Activated CD4-positive, alpha-beta T cell treated with anti-CD3 and anti-CD28 coated beads, Interleukin-2, amount 10 ng/mL, durations not matched to agents 7 days and 5 days (primary cell): ENCODE data around the gene MALT1. TPM values are rescaled to one million over a fixed set of nuclear protein-coding genes. Genes with fewer than 3 reads are reported as not detected.
A peak's percentile ranks its signal among the peaks of the same experiment; 100 is the strongest.
"Not testable (repeated sequence)": the region's sequence is repeated elsewhere in the genome, so short reads cannot be mapped to it uniquely, and the experiment has no call there.

Experiments used
- CTCF ChIA-PET: fragments of 350-600 bp; sonication (Branson Sonifier 250); formaldehyde crosslinking; loops from one replicate; lab custom pipeline; 2021; ENCODE audit warnings: antibody characterized with exemption; lab: Charles Lee
- POLR2A ChIA-PET: fragments of 350-600 bp; sonication (Branson Sonifier 250); formaldehyde crosslinking; loops from one replicate; lab custom pipeline; 2021; ENCODE audit warnings: antibody characterized with exemption; lab: Charles Lee
- DNase-seq: peaks from one replicate; pipeline ENCODE4 v3.0.0-alpha.2; 2020
- H3K27ac Mint-ChIP-seq: one replicate; pipeline ENCODE4 v1.8.0; 2021; ENCODE audit warnings: mild to moderate bottlenecking, moderate library complexity, mixed read lengths
- H3K27me3 Mint-ChIP-seq: one replicate; pipeline ENCODE4 v1.8.0; 2021; ENCODE audit warnings: mixed read lengths
- H3K36me3 Mint-ChIP-seq: one replicate; pipeline ENCODE4 v1.8.0; 2021; ENCODE audit warnings: low read depth, mixed read lengths
- H3K4me1 Mint-ChIP-seq: one replicate; pipeline ENCODE4 v1.8.0; 2021; ENCODE audit warnings: mixed read lengths
- H3K4me3 Mint-ChIP-seq: one replicate; pipeline ENCODE4 v1.8.0; 2021; ENCODE audit warnings: mild to moderate bottlenecking, moderate library complexity, mixed read lengths
- H3K9me3 Mint-ChIP-seq: one replicate; pipeline ENCODE4 v1.8.0; 2021; ENCODE audit warnings: mixed read lengths
- total RNA-seq, 2 experiments: library from RNA; stranded (reverse); gene quantifications; one replicate each; pipeline ENCODE4 v1.2.3, GENCODE V29; 2021

Gene MALT1
- total RNA-seq, 2 experiments from 2014 or later = 52.1 to 57.0 TPM

GRCh38 chr18:58756148-58756547, 84.9 kb downstream of the MALT1 start:
- H3K4me1 Mint-ChIP-seq = peaks cover 34% of the 10 kb centered on the region
- no peaks in the 10 kb centered on the region for H3K9me3 Mint-ChIP-seq
- no peak overlapping the region for H3K4me3 Mint-ChIP-seq
- CTCF ChIA-PET = interaction anchor here (0.6 to 1.8 kb wide), 4 partner anchors 19 to 511 kb away, joined by 3 to 4 read pairs (median 3); no protein-coding TSS in a partner anchor
- H3K36me3 Mint-ChIP-seq = peaks cover 3% of the 10 kb centered on the region
- DNase-seq = no peak
- H3K27ac Mint-ChIP-seq = peak overlapping the region; percentile 0
- POLR2A ChIA-PET = no interaction called here
- peaks cover 4% of the 10 kb centered on the region for H3K27me3 Mint-ChIP-seq

GRCh38 chr18:58756596-58757240, 85.5 kb downstream of the MALT1 start:
- Mint-ChIP-seq H3K27ac (no peak overlapping the region), H3K27me3 (peaks cover 4% of the 10 kb centered on the region), H3K9me3 (no peaks in the 10 kb centered on the region), H3K4me3 (no peak overlapping the region), H3K4me1 (peaks cover 40% of the 10 kb centered on the region), H3K36me3 (peaks cover 2% of the 10 kb centered on the region)
- POLR2A ChIA-PET = no interaction called here
- CTCF ChIA-PET = interaction anchor here (0.6 to 1.8 kb wide), 4 partner anchors 11 to 511 kb away, joined by 3 to 5 read pairs (median 4); no protein-coding TSS in a partner anchor
- no peak for DNase-seq

- CTCF ChIA-PET = interaction anchor here (1.3 kb wide), 1 partner anchor 12 kb away, joined by 5 read pairs; no protein-coding TSS in a partner anchor
- H3K27me3 Mint-ChIP-seq, POLR2A ChIA-PET, H3K36me3 Mint-ChIP-seq, DNase-seq, H3K9me3 Mint-ChIP-seq, H3K4me3 Mint-ChIP-seq: not testable (repeated sequence)
- H3K4me1 Mint-ChIP-seq = peaks cover 45% of the 10 kb centered on the region
- H3K27ac Mint-ChIP-seq = peak overlapping the region; percentile 6
These were observed 86.1 kb downstream of the MALT1 start for GRCh38 chr18:58757351-58757750.

- ChIA-PET POLR2A (no interaction called here), CTCF (interaction anchor here (0.6 to 1.3 kb wide), 3 partner anchors 12 to 234 kb away, joined by 3 to 5 read pairs (median 4); no protein-coding TSS in a partner anchor)
- no peak for DNase-seq
- H3K4me3 Mint-ChIP-seq = no peak overlapping the region
- no peaks in the 10 kb centered on the region for H3K9me3 Mint-ChIP-seq
- peaks cover 4% of the 10 kb centered on the region for H3K27me3 Mint-ChIP-seq
- no peak overlapping the region for H3K27ac Mint-ChIP-seq
- H3K4me1 Mint-ChIP-seq = peaks cover 51% of the 10 kb centered on the region
- peaks cover 2% of the 10 kb centered on the region for H3K36me3 Mint-ChIP-seq
These were observed 86.8 kb downstream of the MALT1 start for GRCh38 chr18:58758046-58758445.

GRCh38 chr18:58758606-58759005, 87.3 kb downstream of the MALT1 start:
- Mint-ChIP-seq H3K4me3 (no peak overlapping the region), H3K9me3 (no peaks in the 10 kb centered on the region), H3K27ac (peak overlapping the region; percentile 59), H3K36me3 (peaks cover 2% of the 10 kb centered on the region), H3K4me1 (peaks cover 52% of the 10 kb centered on the region), H3K27me3 (peaks cover 4% of the 10 kb centered on the region)
- DNase-seq = no peak
- ChIA-PET POLR2A (no interaction called here), CTCF (interaction anchor here (0.6 to 1.4 kb wide), 3 partner anchors 8 to 234 kb away, joined by 3 to 4 read pairs (median 4); no protein-coding TSS in a partner anchor)

- POLR2A ChIA-PET = no interaction called here
- peak; percentile 33 for DNase-seq
- Mint-ChIP-seq H3K9me3 (no peaks in the 10 kb centered on the region), H3K4me1 (peaks cover 34% of the 10 kb centered on the region), H3K4me3 (no peak overlapping the region), H3K36me3 (peaks cover 2% of the 10 kb centered on the region), H3K27ac (peak overlapping the region; percentile 0), H3K27me3 (peaks cover 21% of the 10 kb centered on the region)
- CTCF ChIA-PET = interaction anchor here (1.0 kb wide), 1 partner anchor 231 kb away, joined by 4 read pairs; no protein-coding TSS in a partner anchor
These were observed 90.1 kb downstream of the MALT1 start for GRCh38 chr18:58761241-58761969.

GRCh38 chr18:58761970-58762780, 90.9 kb downstream of the MALT1 start:
- DNase-seq = no peak
- Mint-ChIP-seq H3K4me3 (no peak overlapping the region), H3K27me3 (peaks cover 28% of the 10 kb centered on the region), H3K27ac (no peak overlapping the region), H3K9me3 (no peaks in the 10 kb centered on the region), H3K4me1 (peaks cover 34% of the 10 kb centered on the region), H3K36me3 (no peaks in the 10 kb centered on the region)
- CTCF ChIA-PET = interaction anchor here (1.0 to 1.7 kb wide), 3 partner anchors 232 to 261 kb away, joined by 4 to 6 read pairs (median 5); no protein-coding TSS in a partner anchor
- POLR2A ChIA-PET = no interaction called here

- DNase-seq = no peak
- no peaks in the 10 kb centered on the region for H3K9me3 Mint-ChIP-seq
- no peak overlapping the region for H3K4me3 Mint-ChIP-seq
- H3K36me3 Mint-ChIP-seq = no peaks in the 10 kb centered on the region
- CTCF ChIA-PET = interaction anchor here (0.7 to 3.1 kb wide), 6 partner anchors 12 to 509 kb away, joined by 3 to 28 read pairs (median 6); no protein-coding TSS in a partner anchor
- H3K27me3 Mint-ChIP-seq = peaks cover 29% of the 10 kb centered on the region
- POLR2A ChIA-PET = no interaction called here
- H3K27ac Mint-ChIP-seq = no peak overlapping the region
- H3K4me1 Mint-ChIP-seq = peaks cover 35% of the 10 kb centered on the region
These were observed 91.5 kb downstream of the MALT1 start for GRCh38 chr18:58762781-58763171.

GRCh38 chr18:58766164-58766563, 94.9 kb downstream of the MALT1 start:
- H3K4me1 Mint-ChIP-seq = peaks cover 41% of the 10 kb centered on the region
- H3K9me3 Mint-ChIP-seq = no peaks in the 10 kb centered on the region
- POLR2A ChIA-PET = no interaction called here
- H3K36me3 Mint-ChIP-seq = no peaks in the 10 kb centered on the region
- no peak for DNase-seq
- no peak overlapping the region for H3K27ac Mint-ChIP-seq
- H3K27me3 Mint-ChIP-seq = peaks cover 44% of the 10 kb centered on the region
- no peak overlapping the region for H3K4me3 Mint-ChIP-seq
- CTCF ChIA-PET = interaction anchor here (1.3 kb wide), 1 partner anchor 241 kb away, joined by 3 read pairs; no protein-coding TSS in a partner anchor

- H3K27ac Mint-ChIP-seq = no peak overlapping the region
- ChIA-PET CTCF (no interaction called here), POLR2A (no interaction called here)
- H3K9me3 Mint-ChIP-seq = no peaks in the 10 kb centered on the region
- peaks cover 33% of the 10 kb centered on the region for H3K4me1 Mint-ChIP-seq
- peaks cover 45% of the 10 kb centered on the region for H3K27me3 Mint-ChIP-seq
- no peak for DNase-seq
- H3K36me3 Mint-ChIP-seq = no peaks in the 10 kb centered on the region
- no peak overlapping the region for H3K4me3 Mint-ChIP-seq
These were observed 95.7 kb downstream of the MALT1 start for GRCh38 chr18:58766946-58767345.

- ChIA-PET POLR2A (interaction anchor here (0.5 kb wide), 1 partner anchor 505 kb away, joined by 4 read pairs; no protein-coding TSS in a partner anchor), CTCF (interaction anchor here (0.6 to 1.7 kb wide), 14 partner anchors 9 to 302 kb away, joined by 3 to 7 read pairs (median 4); no protein-coding TSS in a partner anchor)
- Mint-ChIP-seq H3K36me3 (no peaks in the 10 kb centered on the region), H3K4me3 (no peak overlapping the region), H3K9me3 (no peaks in the 10 kb centered on the region), H3K27me3 (peaks cover 54% of the 10 kb centered on the region), H3K27ac (no peak overlapping the region), H3K4me1 (peaks cover 24% of the 10 kb centered on the region)
- peak; percentile 71 for DNase-seq
These were observed 97.2 kb downstream of the MALT1 start for GRCh38 chr18:58768293-58768974.
